Spleen (tissue), 7 donors: ENCODE measurements around the gene CNNM3.

Source experiments
- CTCF ChIP-seq, 11 experiments: fragments of 200-600 bp in 7 of 11; fragments of 450-650 bp in 4 of 11; sonication (generic) in 4 of 11; IDR thresholded peaks in 8 of 11; conservative IDR thresholded peaks in 3 of 11; 1 replicate in 7 of 11; 2 replicates in 4 of 11; pipeline versions ENCODE4 v1.4.0 to v1.8.0; 2016 to 2021; ENCODE audit warnings: antibody characterized with exemption in 11 of 11, inconsistent platforms in 4 of 11, mild to moderate bottlenecking in 1 of 11
- POLR2AphosphoS5 ChIP-seq, 3 donors: sonication (generic); formaldehyde crosslinking; IDR thresholded peaks; one replicate each; pipeline ENCODE4 v1.5.1; 2017; ENCODE audit warnings: antibody characterized with exemption in 3 of 3
- donor health status: DM: no; HTN: no; CAD: no; lungs with moderate emphysema.
- donor health status: DM: no; HTN: no; CAD: no.
- donor health status: DM: no; HTN: no; CAD: no.

GRCh38 chr2:96872591-96873349, 56.7 kb downstream of the CNNM3 start:
- TF ChIP-seq CTCF (IDR thresholded peaks at IDR 0.05 in 8 of 11, conservative IDR thresholded peaks at IDR 0.05 in 3 of 11) (no peak), POLR2AphosphoS5 (IDR thresholded peaks at IDR 0.05) (no peak)
